Osteoblast (primary cell): Measurements from ENCODE around the gene EHHADH. TPM values are rescaled to one million over a fixed set of nuclear protein-coding genes. Genes with fewer than 3 reads are reported as not detected.
"Not testable (repeated sequence)": the region's sequence is repeated elsewhere in the genome, so short reads cannot be mapped to it uniquely, and the experiment has no call there.

Experiments used
- DNase-seq: peaks from one replicate; pipeline ENCODE4 v3.0.0; 2011; ENCODE audit warnings: low spot score, mixed read lengths; ENCODE audit not compliant: insufficient read length; ENCODE audit errors: missing footprints
- H2AFZ ChIP-seq: 2 replicates; pipeline ENCODE4 v1.6.0; 2011; ENCODE audit warnings: mild to moderate bottlenecking, low read length
- H3K27ac ChIP-seq: 2 replicates; pipeline ENCODE4 v1.5.1; 2011; ENCODE audit warnings: mild to moderate bottlenecking, low read depth, low read length, moderate library complexity
- H3K27me3 ChIP-seq: 2 replicates; pipeline ENCODE4 v1.6.0; 2012; ENCODE audit warnings: mild to moderate bottlenecking, control low read depth, inconsistent platforms, low read length, moderate library complexity; ENCODE audit not compliant: insufficient read depth
- H3K36me3 ChIP-seq: 2 replicates; pipeline ENCODE4 v1.5.1; 2011; ENCODE audit warnings: mild to moderate bottlenecking, low read length, control low read depth, moderate library complexity; ENCODE audit not compliant: insufficient read depth
- H3K4me1 ChIP-seq: 2 replicates; pipeline ENCODE4 v1.5.1; 2011; ENCODE audit warnings: mild to moderate bottlenecking, low read length, control low read depth, moderate library complexity; ENCODE audit not compliant: insufficient read depth
- H3K4me2 ChIP-seq: 2 replicates; pipeline ENCODE4 v1.6.0; 2011; ENCODE audit warnings: mild to moderate bottlenecking, low read length; ENCODE audit not compliant: insufficient read depth
- H3K4me3 ChIP-seq: fragments of 200-600 bp; sonication (generic); 3 replicates; pipeline ENCODE4 v1.5.1; 2012; ENCODE audit warnings: mild to moderate bottlenecking, low read length, inconsistent platforms; ENCODE audit not compliant: insufficient read depth
- H3K79me2 ChIP-seq: 2 replicates; pipeline ENCODE4 v1.6.0; 2012; ENCODE audit warnings: mild to moderate bottlenecking, low read length, control low read depth, inconsistent platforms; ENCODE audit not compliant: insufficient read depth
- H3K9me3 ChIP-seq: 2 replicates; pipeline ENCODE4 v1.5.1; 2011; ENCODE audit warnings: low read depth, low read length, control low read depth
- H4K20me1 ChIP-seq: 2 replicates; pipeline ENCODE4 v1.6.0; 2012; ENCODE audit warnings: mild to moderate bottlenecking, low read length, control low read depth; ENCODE audit not compliant: insufficient read depth
- total RNA-seq: library from RNA; depleted of rRNA; stranded (reverse); fragments of >200 nt; gene quantifications from 2 replicates; pipeline ENCODE4 v1.2.3, GENCODE V29; 2012
- TF ChIP-seq, protein P1 (sequence below): IDR thresholded peaks from 2 replicates; pipeline ENCODE4 v1.5.1; 2011; ENCODE audit warnings: mild to moderate bottlenecking, low read depth, low read length, moderate library complexity; ENCODE audit errors: extremely low read depth

EHHADH gene
- total RNA-seq, 1 donor, result 4.0 TPM

- no peaks in the 10 kb centered on the region for H3K36me3 ChIP-seq
- no peak overlapping the region for H3K27ac ChIP-seq
- H4K20me1 ChIP-seq, result no peaks in the 10 kb centered on the region
- no peak for DNase-seq
- H3K79me2 ChIP-seq, result no peaks in the 10 kb centered on the region
- no peaks in the 10 kb centered on the region for H3K4me1 ChIP-seq
- no peak overlapping the region for H3K4me2 ChIP-seq
- H3K9me3 ChIP-seq, result no peaks in the 10 kb centered on the region
- TF ChIP-seq, protein P1, sequence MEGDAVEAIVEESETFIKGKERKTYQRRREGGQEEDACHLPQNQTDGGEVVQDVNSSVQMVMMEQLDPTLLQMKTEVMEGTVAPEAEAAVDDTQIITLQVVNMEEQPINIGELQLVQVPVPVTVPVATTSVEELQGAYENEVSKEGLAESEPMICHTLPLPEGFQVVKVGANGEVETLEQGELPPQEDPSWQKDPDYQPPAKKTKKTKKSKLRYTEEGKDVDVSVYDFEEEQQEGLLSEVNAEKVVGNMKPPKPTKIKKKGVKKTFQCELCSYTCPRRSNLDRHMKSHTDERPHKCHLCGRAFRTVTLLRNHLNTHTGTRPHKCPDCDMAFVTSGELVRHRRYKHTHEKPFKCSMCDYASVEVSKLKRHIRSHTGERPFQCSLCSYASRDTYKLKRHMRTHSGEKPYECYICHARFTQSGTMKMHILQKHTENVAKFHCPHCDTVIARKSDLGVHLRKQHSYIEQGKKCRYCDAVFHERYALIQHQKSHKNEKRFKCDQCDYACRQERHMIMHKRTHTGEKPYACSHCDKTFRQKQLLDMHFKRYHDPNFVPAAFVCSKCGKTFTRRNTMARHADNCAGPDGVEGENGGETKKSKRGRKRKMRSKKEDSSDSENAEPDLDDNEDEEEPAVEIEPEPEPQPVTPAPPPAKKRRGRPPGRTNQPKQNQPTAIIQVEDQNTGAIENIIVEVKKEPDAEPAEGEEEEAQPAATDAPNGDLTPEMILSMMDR, result no peak
- H3K4me3 ChIP-seq, result no peak overlapping the region
- no peak overlapping the region for H2AFZ ChIP-seq
- no peaks in the 10 kb centered on the region for H3K27me3 ChIP-seq
These were observed 9.6 kb upstream of the EHHADH start for GRCh38 chr3:185263423-185263822.

DNA sequence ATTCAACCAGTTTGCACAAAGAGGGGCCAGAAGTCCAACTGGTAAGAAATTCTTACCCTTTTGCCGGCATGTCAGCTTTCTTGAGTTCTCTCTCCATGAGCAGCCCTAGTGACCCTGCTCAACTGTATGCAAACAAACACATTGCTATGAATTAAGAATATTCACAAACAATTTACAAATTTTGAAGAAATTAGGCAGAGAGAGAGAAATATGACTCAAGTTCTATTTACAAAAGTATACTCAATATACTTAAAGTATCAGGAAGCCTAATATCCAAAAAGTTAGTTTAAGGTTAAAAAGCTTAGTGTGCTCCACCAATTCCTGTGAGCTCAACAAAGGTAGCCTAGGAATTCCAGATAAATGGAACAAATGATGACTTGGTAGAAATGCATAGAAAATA lies 3.5 kb upstream of the EHHADH start:
- TF ChIP-seq, protein P1, result no peak
- H3K36me3 ChIP-seq, result no peaks in the 10 kb centered on the region
- no peak overlapping the region for H3K4me2 ChIP-seq
- H3K9me3 ChIP-seq, result no peaks in the 10 kb centered on the region
- no peaks in the 10 kb centered on the region for H3K79me2 ChIP-seq
- H4K20me1 ChIP-seq, result no peaks in the 10 kb centered on the region
- H3K4me3 ChIP-seq, result no peak overlapping the region
- DNase-seq, result no peak
- no peak overlapping the region for H3K27ac ChIP-seq
- no peaks in the 10 kb centered on the region for H3K4me1 ChIP-seq
- H3K27me3 ChIP-seq, result no peaks in the 10 kb centered on the region
- no peak overlapping the region for H2AFZ ChIP-seq

DNA sequence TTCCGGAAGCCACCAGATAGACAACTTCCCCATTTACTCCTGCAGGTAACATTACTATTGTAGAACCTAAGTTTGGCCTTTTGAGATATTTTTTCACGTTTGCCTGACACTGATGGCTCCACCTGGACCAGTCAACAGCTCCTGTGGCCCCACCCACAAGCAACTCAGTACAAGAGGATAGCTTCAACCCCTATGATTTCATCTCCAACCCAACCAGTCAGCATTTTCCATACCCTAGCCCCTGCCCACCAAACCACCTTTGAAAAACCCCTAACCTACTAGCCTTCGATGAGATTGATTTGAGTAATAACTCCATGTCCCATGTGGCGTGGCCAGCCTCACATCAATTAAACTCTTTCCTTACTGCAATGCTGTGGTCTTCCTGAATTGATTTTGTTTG lies 950 bp upstream of the EHHADH start:
- Histone ChIP-seq H2AFZ (no peak overlapping the region), H3K79me2 (no peaks in the 10 kb centered on the region)
- TF ChIP-seq, protein P1, result no peak

DNA sequence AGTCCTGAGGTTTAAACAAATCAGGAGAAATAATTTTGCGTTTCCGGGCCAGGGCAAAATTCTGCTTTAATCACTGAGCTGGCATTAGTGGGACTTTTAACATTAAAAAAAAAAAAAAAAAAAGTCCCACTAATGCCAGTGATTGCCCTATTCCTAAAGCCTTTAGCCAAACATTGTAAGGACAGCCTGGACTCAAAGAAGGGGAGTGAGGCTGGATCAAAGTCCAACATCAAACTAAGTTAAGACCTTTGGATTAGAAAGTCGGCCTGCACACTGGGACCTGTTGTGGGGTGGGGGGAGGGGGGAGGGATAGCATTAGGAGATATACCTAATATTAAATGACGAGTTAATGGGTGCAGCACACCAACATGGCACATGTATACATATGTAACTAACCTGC lies 716 bp downstream of the EHHADH start:
- not testable (repeated sequence) for H3K9me3 ChIP-seq, H4K20me1 ChIP-seq, H3K4me3 ChIP-seq, H3K4me1 ChIP-seq, H3K27ac ChIP-seq, H3K36me3 ChIP-seq, DNase-seq, H2AFZ ChIP-seq, H3K27me3 ChIP-seq, H3K79me2 ChIP-seq
- peak overlapping the region; percentile 86 for H3K4me2 ChIP-seq

More for the DNA sequence above, 950 bp upstream of the EHHADH start:
- no peak overlapping the region for H3K4me3 ChIP-seq
- peak; percentile 37 for DNase-seq
- no peaks in the 10 kb centered on the region for H4K20me1 ChIP-seq
- no peaks in the 10 kb centered on the region for H3K9me3 ChIP-seq
- no peaks in the 10 kb centered on the region for H3K4me1 ChIP-seq
- no peak overlapping the region for H3K4me2 ChIP-seq
- H3K27ac ChIP-seq, result no peak overlapping the region
- H3K27me3 ChIP-seq, result no peaks in the 10 kb centered on the region
- H3K36me3 ChIP-seq, result no peaks in the 10 kb centered on the region
